HG03521 (cell line): ENCODE measurements around the gene CHRNA4.

ENCODE experiments used
- ATAC-seq: cut with Tn5 transposase; IDR thresholded peaks from one replicate; pipeline ENCODE4 v1.9.1; 2021; ENCODE audit warnings: mild to moderate bottlenecking, moderate library complexity; ENCODE audit not compliant: unreplicated experiment

Gene CHRNA4

DNA sequence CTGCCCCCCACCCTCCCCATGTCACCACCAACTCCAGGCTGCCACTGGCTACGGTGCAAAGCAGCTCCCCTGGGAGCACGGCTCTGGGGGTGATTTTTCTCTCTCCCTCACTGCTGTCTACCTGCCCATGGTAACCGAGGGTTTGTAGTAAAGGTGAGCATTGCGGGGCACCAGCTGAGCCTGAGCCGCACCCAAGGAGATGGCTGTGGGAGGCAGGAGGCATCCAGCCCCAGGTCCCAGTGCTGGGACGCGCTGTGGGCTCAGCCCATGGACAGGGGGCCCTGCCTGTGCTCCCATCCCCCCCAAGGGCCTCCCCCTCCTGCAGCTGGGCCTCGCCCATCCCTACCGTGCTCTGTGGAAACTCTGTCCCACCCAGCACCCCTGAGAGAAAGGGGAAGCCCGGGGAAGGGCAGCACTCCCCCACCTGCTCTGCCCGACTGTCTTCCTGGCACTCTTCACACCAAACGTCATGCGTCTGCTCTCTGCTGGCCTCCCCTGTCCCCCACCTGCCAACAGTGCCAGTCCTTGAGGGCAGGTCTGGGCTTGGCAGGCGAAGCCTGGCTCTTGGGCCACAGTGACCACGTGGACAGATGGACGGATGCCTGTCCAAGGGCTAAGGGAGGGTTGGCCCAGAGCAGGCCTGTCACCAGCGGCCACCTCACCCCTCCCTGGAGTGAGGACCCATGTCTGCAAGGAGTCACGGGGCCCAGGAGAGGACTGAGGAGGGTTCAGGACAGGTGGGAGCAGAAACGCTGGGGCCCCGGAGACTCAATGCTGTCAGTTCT lies 3.8 kb upstream of the CHRNA4 start:
- ATAC-seq, result no peak

DNA sequence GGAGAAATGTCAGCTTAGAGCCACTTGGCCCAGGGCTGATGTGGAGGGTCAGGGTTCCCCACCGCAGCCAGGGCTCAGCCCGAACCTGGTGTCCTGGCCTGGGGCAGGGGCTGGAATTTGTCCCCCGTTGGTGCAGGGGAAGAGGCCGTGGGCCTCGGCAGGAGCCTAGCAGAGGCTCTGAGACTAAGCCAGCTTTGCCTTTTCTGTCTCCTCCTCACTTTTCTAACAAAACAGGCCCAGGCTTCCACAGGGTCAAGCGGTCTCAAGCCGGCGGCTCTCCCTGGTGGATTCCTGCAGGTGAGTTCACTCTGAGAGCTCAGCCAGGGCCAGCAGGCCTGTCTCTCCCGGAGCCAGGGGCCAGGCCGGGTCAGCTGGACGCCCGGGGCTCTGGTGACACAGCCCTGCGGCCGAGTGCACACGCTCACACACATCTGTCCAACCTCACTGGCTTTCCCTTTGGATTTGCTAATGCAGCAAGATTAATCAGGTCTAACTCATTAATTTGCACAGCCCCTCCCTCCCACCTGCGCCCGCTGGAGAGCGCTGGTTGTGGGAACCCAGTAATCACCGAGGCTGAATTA lies 2.9 kb upstream of the CHRNA4 start:
- no peak for ATAC-seq

DNA sequence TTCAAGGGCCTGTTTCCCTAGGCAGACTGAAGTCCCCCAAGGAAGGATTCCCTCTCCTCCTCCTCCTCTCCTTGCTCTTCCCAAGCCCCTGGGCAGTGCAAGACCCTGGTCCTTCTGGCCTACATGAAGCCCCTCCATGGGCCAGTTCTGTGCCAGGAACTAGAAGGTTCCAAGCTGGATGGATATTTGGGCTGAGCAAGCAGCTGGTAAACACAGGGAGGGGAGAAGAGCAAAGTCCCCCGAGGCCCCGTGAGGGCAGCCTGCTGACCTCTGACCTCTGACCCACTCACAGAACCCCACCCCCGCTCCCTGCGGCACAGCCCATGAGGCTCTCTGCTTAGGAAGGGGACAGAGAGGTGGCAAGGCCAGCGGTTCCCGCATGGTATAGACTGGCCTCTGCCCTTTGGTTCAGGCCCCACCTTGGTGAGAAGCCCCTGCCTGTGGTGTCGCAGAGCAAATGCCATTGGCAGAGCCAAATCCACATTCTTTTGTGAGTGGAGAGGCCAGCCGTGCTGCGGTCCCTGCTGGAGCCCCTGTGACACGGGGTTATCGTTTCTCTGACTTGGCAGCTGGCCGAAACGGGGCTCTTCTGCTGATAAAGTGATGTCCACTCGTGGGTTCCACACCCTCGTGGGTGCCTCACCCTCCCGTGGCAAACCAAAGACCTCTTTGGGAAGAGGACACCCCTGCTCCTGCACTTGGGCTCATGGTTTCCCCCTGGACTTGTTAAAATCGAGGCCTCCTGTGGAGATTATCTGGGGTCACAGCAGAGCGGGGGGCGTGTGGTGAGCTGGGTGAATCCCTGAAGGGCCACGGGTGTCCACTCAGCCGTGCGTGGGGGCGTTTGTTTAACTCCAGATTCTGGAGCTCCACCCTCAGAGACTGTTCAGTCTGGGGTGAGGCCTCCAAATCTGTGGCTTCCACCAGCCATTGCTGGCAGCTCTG lies 2.1 kb upstream of the CHRNA4 start:
- ATAC-seq, result no peak

DNA sequence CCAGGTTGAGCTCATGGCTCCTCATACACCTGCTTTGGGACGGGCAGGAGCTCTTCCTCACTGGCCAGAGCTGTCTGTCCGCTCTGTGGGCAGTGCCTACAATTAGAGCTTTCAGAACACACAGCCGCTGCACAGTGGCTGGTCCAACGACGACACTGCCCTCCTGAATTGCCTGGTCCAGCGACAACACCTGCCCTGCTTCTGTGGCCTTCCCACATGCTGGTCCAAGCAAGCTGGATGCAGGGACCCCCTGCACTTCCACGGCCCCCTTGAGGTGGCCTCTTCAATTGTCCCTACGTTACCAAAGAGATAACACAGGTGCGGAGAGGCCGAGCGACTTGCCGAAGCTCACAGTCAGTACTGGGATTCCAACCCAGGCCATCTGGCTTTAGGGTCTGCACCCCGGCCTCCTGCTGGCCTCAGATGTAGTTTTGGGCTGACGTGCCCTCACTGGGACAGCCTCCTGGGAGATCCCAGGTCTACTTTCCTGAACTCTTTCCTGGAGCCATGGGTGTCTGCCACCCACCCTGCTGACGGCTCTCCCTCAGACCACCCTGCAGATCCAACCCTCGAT lies 1.4 kb upstream of the CHRNA4 start:
- ATAC-seq, result no peak

DNA sequence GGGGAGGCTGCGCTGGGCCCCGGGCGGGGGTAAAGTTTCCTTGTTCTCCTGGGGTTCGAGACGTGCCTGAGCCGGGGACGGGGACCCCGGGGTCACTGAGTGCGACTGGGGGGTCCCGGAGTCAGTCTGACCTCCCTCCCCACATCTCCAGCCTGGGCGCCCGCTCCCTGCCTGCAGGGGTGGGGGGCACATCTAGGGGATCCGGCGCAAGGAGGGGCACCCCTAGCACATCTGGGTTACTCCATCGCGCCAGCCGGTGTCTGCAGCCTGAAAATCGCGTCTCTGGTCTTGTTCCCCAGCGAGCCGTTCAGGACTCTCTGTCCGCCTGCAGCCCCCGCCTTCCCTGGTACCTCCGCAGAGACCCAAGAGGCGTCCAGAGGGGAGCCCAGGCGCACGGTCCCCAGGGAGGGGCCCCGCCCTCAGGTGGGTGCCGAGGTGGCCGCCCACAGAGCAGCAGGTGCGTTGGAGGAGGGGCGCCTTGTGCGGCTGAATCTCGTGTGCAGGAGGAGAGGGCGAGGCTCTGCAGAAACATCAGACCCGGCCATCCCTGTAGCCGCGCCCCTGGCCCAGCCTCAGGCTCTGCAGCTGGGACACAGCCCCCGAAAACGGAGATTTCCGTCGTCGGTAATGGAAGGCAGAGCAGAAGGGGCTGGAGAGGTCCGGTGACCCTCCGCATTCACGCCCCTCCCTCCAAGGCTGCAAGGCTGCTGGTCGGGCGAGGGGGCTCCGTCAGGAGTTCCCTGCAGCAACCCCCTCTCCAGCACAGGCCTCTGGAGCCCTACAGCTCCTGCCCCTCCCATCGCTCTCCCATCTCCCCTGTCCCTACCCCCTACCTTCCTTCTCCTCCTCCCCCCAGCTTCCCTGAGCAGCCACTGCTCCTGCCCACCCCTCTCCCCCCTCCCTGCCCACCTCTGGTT lies 628 bp upstream of the CHRNA4 start:
- no peak for ATAC-seq

DNA sequence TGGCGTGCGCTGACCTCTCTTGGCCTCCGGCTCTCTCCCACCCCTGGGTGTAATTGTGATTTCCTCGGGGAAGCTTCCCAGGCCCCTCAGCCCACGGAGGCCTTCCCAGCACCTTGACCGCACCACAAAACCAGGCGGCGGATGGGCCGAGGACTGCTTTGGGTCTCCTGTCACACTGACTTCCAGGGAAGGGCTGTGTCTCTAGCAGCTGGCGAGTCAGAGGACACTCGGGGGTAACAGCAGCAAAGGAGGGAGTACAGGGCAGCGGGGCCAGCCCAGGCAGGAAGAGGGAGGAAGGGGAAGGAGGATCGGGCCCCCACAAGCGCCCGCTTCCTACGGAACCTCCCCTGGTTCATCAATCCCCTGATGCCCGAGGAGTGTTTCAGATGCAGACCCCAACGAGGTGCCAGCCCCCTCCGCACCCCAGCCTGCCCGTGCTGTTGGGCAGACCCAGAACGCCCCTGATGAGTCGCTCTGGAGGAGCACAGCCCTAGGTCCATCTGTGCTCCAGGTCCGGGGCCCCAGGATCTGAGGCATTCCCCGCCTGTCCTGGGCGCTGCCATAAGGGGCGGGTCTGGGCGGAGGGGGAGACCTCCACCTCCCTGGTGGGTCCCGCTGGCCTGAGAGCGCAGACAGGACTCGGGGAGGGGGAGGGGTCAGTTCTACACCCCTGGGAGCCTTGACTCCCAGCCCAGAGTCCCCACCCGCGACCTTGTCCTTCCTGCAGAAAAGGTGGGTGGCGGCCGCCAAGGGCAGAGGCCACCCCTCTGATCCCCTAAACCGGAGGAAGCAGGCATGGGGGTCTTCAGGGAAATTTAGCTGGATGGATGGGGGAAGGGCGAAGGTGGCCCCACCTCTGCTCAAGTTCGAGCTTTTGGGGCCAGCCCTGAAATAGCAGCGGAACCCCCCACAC lies 956 bp downstream of the CHRNA4 start:
- no peak for ATAC-seq

DNA sequence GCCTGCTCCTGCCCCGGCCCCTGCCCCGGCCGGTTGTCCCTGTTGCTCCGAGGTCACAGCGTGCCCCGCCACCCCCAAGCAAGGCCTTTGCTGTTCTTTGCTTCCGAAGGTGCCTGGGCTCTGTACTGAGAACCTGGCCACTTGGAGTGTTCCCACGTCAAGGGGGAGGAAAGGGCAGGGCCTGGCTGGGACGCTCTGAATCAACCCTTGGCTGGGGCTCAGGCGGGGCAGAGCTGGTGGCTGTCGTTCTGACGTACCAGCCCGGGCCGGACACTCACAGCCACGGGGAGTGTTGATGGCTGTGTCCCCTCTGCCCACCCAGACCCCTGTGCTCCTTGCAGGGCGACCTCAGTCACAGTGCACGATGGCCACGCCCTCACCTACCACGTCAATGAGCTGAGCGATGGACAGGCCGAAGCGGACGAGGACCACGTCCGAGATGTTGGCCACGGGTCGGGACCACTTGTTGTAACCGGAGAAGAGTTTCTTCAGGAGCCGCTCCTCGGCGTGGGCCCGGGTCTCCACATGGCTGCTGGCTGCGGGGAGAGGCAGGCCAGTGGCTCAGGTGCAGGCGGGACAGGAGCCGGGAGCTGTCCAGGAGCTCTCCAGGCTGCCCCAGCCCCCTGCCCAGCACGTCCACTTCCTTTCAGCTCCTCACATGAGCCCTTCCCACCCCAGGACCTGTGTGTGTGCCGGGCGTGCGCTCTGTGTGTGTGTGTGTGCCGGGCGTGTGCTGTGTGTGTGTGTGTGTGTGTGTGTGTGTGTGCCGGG lies 1.8 kb downstream of the CHRNA4 start:
- ATAC-seq, result no peak

DNA sequence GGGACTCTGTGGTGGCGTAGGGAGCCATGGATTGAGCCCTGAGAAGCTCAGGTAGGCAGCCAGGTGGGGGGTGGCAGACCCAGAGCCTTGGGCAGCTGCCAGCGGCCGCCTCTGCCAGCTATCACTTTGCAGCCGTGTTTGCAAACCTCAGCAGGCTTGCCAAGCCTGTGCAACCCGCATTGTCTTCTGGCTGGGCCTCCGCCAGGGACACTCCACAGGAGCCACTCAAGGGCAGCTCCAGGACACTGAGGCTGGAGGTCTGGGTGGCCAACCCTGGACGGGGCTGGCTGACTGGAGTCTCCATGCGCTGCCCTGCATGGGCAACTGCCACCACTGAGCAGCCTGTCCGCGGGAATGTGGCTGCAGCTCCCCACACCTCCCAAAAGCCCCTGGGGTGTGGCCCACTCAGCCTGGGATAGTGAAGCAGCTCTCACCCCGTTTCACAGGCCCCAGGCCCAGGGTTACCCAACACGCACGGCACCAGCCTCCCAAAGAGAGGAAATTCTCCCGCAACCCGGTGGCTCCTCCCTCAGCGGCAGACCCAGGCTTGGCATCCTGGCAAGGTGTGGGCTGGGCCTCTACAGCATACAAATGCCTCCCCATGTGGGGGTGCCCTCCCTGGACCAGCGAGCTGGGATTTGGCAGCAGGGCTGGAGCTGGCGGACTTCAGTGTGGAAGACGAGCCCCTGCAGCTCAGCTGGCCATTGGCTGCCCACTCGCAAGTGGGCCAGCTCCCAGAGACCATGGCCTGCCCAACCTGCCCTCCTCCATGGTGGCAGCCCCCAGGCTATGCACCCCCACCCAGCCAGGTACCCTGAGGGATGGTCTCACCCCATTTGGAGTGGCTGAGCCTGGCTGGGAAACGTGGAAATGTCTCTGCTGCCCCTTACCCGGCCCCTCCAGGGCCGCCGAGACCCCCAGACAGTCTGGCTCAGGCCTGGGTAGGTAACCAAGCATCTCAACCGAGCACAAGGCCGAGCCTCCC lies 2.9 kb downstream of the CHRNA4 start:
- ATAC-seq, result no peak

DNA sequence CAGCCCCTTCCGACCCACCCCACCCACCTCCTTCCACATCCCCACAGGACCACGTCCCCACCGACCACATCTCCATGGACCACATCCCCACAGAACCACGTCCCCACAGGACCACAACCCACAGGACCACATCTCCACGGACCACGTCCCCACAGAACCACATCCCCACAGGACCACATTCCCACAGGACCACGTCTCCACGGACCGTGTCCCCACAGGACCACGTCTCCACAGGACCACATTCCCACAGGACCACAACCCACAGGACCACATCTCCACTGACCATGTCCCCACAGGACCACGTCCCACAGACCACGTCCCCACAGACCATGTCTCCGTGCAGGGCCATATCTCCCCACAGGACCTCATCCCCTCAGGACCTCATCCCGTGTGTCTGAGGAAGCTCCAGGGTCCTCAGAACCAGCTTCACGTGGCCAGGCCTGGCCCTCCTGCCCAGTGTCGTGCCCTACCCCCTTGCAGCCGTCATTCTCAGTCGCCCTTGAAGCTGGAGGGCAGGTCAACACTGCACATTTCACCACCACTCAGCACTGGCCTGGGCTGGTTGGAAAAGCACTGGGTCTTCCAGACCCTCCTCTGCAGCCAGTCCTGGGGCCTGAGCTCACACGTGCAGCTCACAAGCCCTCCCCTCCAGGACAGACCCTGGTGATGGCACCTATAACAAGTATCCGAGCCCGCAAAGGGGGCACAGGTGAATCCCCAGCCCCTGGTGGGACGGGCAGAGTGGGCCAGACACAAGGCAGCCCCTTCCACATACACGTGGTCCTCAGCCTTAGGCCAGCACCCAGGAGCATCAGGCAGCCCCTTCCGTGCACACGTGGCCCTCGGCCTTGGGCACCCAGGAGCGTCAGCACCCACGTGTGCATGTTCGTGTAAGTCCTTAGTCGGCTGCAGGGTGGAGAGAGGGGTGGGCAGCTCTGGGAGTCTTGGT lies 3.9 kb downstream of the CHRNA4 start:
- ATAC-seq, result no peak

DNA sequence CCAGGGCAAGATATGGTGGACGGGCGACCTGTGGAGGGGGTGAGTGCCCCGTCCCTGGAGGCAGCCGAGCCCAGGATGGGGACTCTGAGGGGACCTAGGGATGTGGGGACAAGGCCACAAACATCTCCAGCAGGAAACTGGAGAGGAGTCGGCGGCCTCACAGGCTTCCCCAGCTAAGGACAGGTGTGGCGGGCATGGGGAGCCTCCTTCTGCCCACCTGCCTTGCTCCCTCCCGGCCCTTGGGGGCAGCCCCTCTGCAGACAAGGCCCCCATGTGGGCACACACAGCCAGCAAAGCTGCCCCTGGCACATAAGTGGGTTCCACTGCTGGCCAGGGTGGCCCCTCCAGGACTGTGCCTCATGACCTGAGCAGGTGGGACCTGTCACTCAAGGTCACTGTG lies 4.6 kb downstream of the CHRNA4 start:
- no peak for ATAC-seq

DNA sequence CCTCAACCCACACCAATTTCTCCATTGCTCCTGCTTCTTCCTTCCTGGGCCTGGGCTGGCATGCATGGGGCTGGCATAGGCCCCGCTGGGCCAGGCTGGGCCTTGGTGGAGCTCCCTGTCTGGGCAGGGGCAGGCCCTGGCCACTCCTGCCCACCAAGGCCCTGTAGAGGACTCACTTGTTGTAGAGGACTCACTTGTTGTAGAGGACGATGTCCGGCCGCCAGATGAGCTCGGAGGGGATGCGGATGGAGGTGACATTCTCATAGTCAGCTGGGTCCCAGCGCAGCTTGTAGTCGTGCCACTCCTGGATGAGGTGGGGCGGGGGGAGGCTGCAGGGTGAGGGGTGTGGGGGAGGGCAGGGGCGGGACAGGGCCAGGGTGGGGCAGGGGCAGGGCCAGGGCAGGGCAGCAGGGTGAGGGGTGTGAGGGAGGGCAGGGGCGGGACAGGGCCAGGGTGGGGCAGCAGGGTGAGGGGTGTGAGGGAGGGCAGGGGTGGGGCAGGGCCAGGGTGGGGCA lies 5.3 kb downstream of the CHRNA4 start:
- no peak for ATAC-seq

DNA sequence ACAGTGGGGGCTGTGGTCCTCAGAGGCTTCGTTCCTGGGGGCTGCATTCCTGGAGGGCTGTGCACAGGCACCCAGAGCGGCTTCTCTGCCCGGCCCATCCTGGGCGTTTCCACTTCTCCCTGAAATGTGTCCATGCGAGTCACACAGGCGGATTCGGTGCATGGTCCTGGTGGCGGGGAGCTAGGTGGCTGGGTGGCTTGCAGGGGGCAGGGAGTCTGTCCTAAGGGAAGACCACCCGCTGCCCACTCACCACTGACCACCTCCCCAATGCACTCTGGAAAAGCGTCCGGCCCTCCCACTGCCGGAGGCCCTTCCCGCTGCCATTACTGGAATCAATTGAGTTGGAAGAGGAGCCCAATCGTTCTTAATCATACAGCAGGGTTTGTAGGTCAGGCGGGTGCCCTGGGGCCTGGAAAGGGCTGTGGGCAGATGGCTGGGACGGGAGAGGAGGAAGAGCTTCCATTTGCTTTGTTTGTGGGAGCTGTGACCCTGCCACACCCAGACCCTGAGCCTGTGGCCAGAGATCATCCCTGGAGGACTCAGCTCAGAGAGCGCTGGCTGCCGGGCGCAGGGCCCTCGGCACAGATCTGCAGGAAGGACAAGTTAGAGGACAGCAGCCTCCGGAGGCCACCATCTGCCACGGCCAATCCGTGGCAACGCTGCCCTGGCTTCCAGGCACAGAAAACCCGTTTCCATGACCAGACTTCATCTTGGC lies 6.4 kb downstream of the CHRNA4 start:
- no peak for ATAC-seq

DNA sequence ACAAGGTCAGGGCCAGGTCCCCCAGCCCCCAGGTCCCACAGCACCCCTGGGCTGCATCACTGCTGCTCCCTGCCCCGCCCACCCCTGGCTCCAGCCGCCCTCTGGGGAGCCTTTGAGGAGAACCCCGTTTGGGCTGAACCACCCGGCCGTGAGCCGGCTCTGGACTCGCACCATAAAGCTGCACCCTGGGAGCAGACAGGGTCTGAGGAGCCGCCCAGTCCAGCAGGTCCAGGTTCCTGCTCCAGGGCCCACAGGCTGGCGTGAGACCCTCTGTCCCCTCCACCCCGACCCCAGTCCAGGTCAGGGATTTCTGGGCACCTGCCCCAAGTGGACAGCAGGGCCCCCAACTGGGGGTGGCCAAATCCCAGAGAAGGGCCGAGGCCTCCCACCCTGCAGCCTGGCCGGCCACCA lies 8.3 kb downstream of the CHRNA4 start:
- ATAC-seq, result no peak

DNA sequence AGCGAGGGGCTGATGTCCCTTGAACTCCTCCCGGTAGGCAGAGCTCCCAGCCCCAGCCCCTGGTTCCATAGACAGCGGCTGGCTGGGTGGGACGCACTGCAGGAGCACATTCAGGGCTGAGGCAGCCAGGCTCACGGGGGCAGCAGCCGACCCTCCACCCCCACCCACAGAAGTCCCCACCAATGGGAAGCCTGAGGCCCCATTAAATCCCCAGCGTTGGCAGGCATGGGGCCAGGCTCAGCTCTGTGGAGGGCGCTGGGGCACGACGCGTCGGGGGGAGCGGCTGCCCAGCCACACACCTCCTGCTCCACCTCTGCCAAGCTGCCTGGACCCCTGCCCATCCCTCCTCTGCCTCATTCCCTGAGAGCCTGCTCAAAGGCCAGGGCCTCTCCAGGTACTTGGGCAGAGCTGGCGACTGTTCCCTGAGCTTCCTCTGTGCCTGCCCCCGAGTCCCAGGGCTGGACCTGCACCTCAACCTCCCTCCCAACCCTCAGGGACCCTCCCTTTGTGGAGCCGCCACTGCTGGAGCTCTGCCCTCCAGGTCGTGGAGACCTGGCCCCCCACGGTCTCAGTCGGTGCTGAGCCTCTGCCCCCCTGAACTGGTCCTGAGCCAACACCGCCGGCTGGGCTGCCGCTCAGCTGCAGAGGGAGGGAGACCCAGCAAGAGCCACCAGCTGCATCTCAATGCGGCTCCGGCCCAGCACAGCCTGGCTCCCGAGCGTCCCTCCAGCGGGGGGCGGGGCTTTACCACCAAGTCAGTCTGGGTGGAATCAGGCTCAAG lies 9.1 kb downstream of the CHRNA4 start:
- no peak for ATAC-seq

DNA sequence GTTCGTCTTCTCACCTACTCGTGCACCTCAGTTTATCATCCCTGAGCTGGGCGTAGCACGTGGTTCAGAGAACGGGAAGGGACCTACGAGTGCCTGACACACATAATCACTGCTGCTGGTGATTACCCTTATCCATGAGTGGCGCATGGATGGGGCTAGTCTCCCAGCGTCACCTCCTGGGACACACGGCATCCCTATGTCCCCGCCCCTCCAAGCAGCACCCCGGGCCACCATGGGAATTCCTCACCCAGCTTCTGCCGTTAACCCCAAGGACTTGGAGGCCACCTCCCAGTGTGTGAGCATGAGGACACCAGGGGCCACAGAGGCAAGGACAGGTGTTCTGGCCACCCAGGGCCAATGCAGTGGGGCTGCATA lies 9.8 kb downstream of the CHRNA4 start:
- no peak for ATAC-seq
